CD4-positive, CD25-positive, alpha-beta regulatory T cell (primary cell): Measurements from ENCODE around the gene RAD18. TPM values are rescaled to one million over a fixed set of nuclear protein-coding genes. Genes with fewer than 3 reads are reported as not detected.

Experiments used
- ATAC-seq, 2 donors: fragments of 150-1000 bp; cut with Tn5 transposase; one replicate each; pipeline ENCODE4 v1.10.0; 2021; ENCODE audit warnings: low read depth in 2 of 2, moderate number of reproducible peaks in 2 of 2, moderate library complexity in 1 of 2
- DNase-seq, 3 donors: peaks; one replicate each; pipeline versions ENCODE4 v3.0.0 to v3.0.0-alpha.2; 2012 to 2022; ENCODE audit warnings: mixed read lengths in 1 of 3
- H3K27ac ChIP-seq: one replicate; pipeline ENCODE4 v1.7.0; 2013; ENCODE audit warnings: mild to moderate bottlenecking, low read length; ENCODE audit not compliant: insufficient read depth, poor library complexity, severe bottlenecking
- H3K27me3 ChIP-seq: one replicate; pipeline ENCODE4 v1.7.0; 2013; ENCODE audit warnings: low read length; ENCODE audit not compliant: control insufficient read depth, insufficient read depth
- H3K36me3 ChIP-seq: one replicate; pipeline ENCODE4 v1.7.0; 2013; ENCODE audit warnings: mild to moderate bottlenecking, low read length, moderate library complexity; ENCODE audit not compliant: control insufficient read depth, insufficient read depth
- H3K4me1 ChIP-seq: 2 replicates; pipeline ENCODE4 v1.7.0; 2013; ENCODE audit warnings: mild to moderate bottlenecking, low read length; ENCODE audit not compliant: insufficient read depth, control insufficient read depth, poor library complexity, severe bottlenecking
- H3K4me3 ChIP-seq: one replicate; pipeline ENCODE4 v1.7.0; 2013; ENCODE audit warnings: low read depth, mild to moderate bottlenecking, low read length, moderate library complexity
- H3K9me3 ChIP-seq, 2 experiments: 1 replicate in 1 of 2; 2 replicates in 1 of 2; pipeline ENCODE4 v1.7.0; 2013; ENCODE audit warnings: low read length in 2 of 2, mild to moderate bottlenecking in 1 of 2, moderate library complexity in 1 of 2; ENCODE audit not compliant: control insufficient read depth in 2 of 2
- H3K27ac Mint-ChIP-seq, 3 donors: one replicate each; pipeline ENCODE4 v1.8.0; 2020 to 2022; ENCODE audit warnings: mild to moderate bottlenecking in 3 of 3, mixed read lengths in 3 of 3, moderate library complexity in 2 of 3
- H3K27me3 Mint-ChIP-seq: one replicate; pipeline ENCODE4 v1.8.0; 2022; ENCODE audit warnings: mild to moderate bottlenecking, mixed read lengths
- H3K36me3 Mint-ChIP-seq: one replicate; pipeline ENCODE4 v1.8.0; 2020; ENCODE audit warnings: mixed read lengths
- H3K4me1 Mint-ChIP-seq, 4 donors: one replicate each; pipeline ENCODE4 v1.8.0; 2020 to 2022; ENCODE audit warnings: mixed read lengths in 4 of 4, mild to moderate bottlenecking in 1 of 4
- H3K4me3 Mint-ChIP-seq, 4 donors: one replicate each; pipeline ENCODE4 v1.8.0; 2020 to 2022; ENCODE audit warnings: mild to moderate bottlenecking in 4 of 4, mixed read lengths in 4 of 4, moderate library complexity in 3 of 4
- H3K9me3 Mint-ChIP-seq, 7 donors: one replicate each; pipeline ENCODE4 v1.8.0; 2020 to 2022; ENCODE audit warnings: mixed read lengths in 7 of 7, mild to moderate bottlenecking in 3 of 7, moderate library complexity in 2 of 7
- polyA plus RNA-seq, 4 donors: library from polyadenylated mRNA; unstranded; fragments of 300-500 nt; fragmentation: Illumina TruSeq; gene quantifications; one replicate each; pipeline ENCODE4 v1.2.3, GENCODE V29; 2021
- total RNA-seq: library from RNA; stranded (reverse); gene quantifications from one replicate; pipeline ENCODE4 v1.2.3, GENCODE V29; 2022

The RAD18 gene
- total and polyA plus RNA-seq, 5 donors from 2014 or later: 7.8 to 19.8 (median 11.2) TPM

GRCh38 chr3:8997151-8997550 is 33.9 kb upstream of the RAD18 start:
- no peak overlapping the region for H3K4me3 ChIP-seq
- Mint-ChIP-seq H3K27ac (no peak overlapping the region), H3K9me3 (no peaks in the 10 kb centered on the region), H3K36me3 (peaks cover 4% of the 10 kb centered on the region), H3K4me1 (no peaks in the 10 kb centered on the region), H3K4me3 (no peak overlapping the region), H3K27me3 (no peaks in the 10 kb centered on the region)
- ATAC-seq (no peak), DNase-seq (no peak)
- H3K9me3 ChIP-seq: no peaks in the 10 kb centered on the region
- no peaks in the 10 kb centered on the region for H3K27me3 ChIP-seq
- H3K27ac ChIP-seq: no peak overlapping the region
- H3K36me3 ChIP-seq: no peaks in the 10 kb centered on the region
- no peaks in the 10 kb centered on the region for H3K4me1 ChIP-seq

GRCh38 chr3:8996681-8997121 is 33.4 kb upstream of the RAD18 start:
- no peaks in the 10 kb centered on the region for H3K4me1 Mint-ChIP-seq
- no peak overlapping the region for H3K4me3 ChIP-seq
- no peaks in the 10 kb centered on the region for H3K27me3 Mint-ChIP-seq
- H3K36me3 ChIP-seq: no peaks in the 10 kb centered on the region
- H3K27ac Mint-ChIP-seq: no peak overlapping the region
- H3K9me3 Mint-ChIP-seq: no peaks in the 10 kb centered on the region
- no peak overlapping the region for H3K4me3 Mint-ChIP-seq
- no peaks in the 10 kb centered on the region for H3K4me1 ChIP-seq
- no peak for DNase-seq
- no peaks in the 10 kb centered on the region for H3K9me3 ChIP-seq
- H3K36me3 Mint-ChIP-seq: peaks cover 4% of the 10 kb centered on the region
- no peak for ATAC-seq
- no peak overlapping the region for H3K27ac ChIP-seq
- H3K27me3 ChIP-seq: no peaks in the 10 kb centered on the region

- DNase-seq: no peak
- H3K9me3 ChIP-seq: no peaks in the 10 kb centered on the region
- Mint-ChIP-seq H3K4me1 (no peaks in the 10 kb centered on the region), H3K9me3 (no peaks in the 10 kb centered on the region), H3K4me3 (no peak overlapping the region), H3K27me3 (no peaks in the 10 kb centered on the region), H3K36me3 (peaks cover 4% of the 10 kb centered on the region), H3K27ac (no peak overlapping the region)
- no peaks in the 10 kb centered on the region for H3K4me1 ChIP-seq
- H3K4me3 ChIP-seq: no peak overlapping the region
- no peaks in the 10 kb centered on the region for H3K27me3 ChIP-seq
- ATAC-seq: no peak
- no peaks in the 10 kb centered on the region for H3K36me3 ChIP-seq
- no peak overlapping the region for H3K27ac ChIP-seq
These were observed 32.9 kb upstream of the RAD18 start for GRCh38 chr3:8996216-8996615.

GRCh38 chr3:8994226-8994625 is 31.0 kb upstream of the RAD18 start:
- Mint-ChIP-seq H3K9me3 (no peaks in the 10 kb centered on the region), H3K27ac (no peak overlapping the region), H3K4me3 (no peak overlapping the region), H3K27me3 (no peaks in the 10 kb centered on the region), H3K4me1 (no peaks in the 10 kb centered on the region), H3K36me3 (peaks cover 4% of the 10 kb centered on the region)
- H3K4me3 ChIP-seq: no peak overlapping the region
- ATAC-seq (no peak), DNase-seq (no peak)
- no peaks in the 10 kb centered on the region for H3K4me1 ChIP-seq
- H3K9me3 ChIP-seq: no peaks in the 10 kb centered on the region
- no peaks in the 10 kb centered on the region for H3K36me3 ChIP-seq
- no peaks in the 10 kb centered on the region for H3K27me3 ChIP-seq
- no peak overlapping the region for H3K27ac ChIP-seq

GRCh38 chr3:8993331-8993730 is 30.1 kb upstream of the RAD18 start:
- Mint-ChIP-seq H3K27me3 (no peaks in the 10 kb centered on the region), H3K4me1 (no peaks in the 10 kb centered on the region), H3K27ac (no peak overlapping the region), H3K9me3 (no peaks in the 10 kb centered on the region), H3K36me3 (peaks cover 4% of the 10 kb centered on the region), H3K4me3 (no peak overlapping the region)
- ATAC-seq (no peak), DNase-seq (no peak)
- Histone ChIP-seq H3K4me1 (no peaks in the 10 kb centered on the region), H3K27me3 (no peaks in the 10 kb centered on the region), H3K9me3 (no peaks in the 10 kb centered on the region), H3K4me3 (no peak overlapping the region), H3K27ac (no peak overlapping the region), H3K36me3 (no peaks in the 10 kb centered on the region)

GRCh38 chr3:8992854-8993253 is 29.6 kb upstream of the RAD18 start:
- ATAC-seq: no peak

GRCh38 chr3:8992199-8992598 is 28.9 kb upstream of the RAD18 start:
- Mint-ChIP-seq H3K36me3 (no peaks in the 10 kb centered on the region), H3K4me1 (peaks cover 0 to 7% (median 2%) of the 10 kb centered on the region in 4 donors), H3K27ac (no peak overlapping the region), H3K27me3 (no peaks in the 10 kb centered on the region), H3K9me3 (no peaks in the 10 kb centered on the region), H3K4me3 (no peak overlapping the region)
- no peak for ATAC-seq
- H3K4me3 ChIP-seq: no peak overlapping the region
- no peaks in the 10 kb centered on the region for H3K36me3 ChIP-seq
- H3K4me1 ChIP-seq: peaks cover 6% of the 10 kb centered on the region
- DNase-seq: no peak
- no peaks in the 10 kb centered on the region for H3K27me3 ChIP-seq
- no peaks in the 10 kb centered on the region for H3K9me3 ChIP-seq
- no peak overlapping the region for H3K27ac ChIP-seq

More at GRCh38 chr3:8992854-8993253, 29.6 kb upstream of the RAD18 start:
- Histone ChIP-seq H3K4me1 (peaks cover 2% of the 10 kb centered on the region), H3K36me3 (no peaks in the 10 kb centered on the region), H3K27me3 (no peaks in the 10 kb centered on the region), H3K4me3 (no peak overlapping the region), H3K27ac (no peak overlapping the region), H3K9me3 (no peaks in the 10 kb centered on the region)
- H3K4me3 Mint-ChIP-seq: no peak overlapping the region
- peaks cover 0 to 3% (median 1%) of the 10 kb centered on the region in 4 donors for H3K4me1 Mint-ChIP-seq
- H3K36me3 Mint-ChIP-seq: no peaks in the 10 kb centered on the region
- no peak overlapping the region for H3K27ac Mint-ChIP-seq
- no peak for DNase-seq
- H3K9me3 Mint-ChIP-seq: no peaks in the 10 kb centered on the region
- H3K27me3 Mint-ChIP-seq: no peaks in the 10 kb centered on the region

GRCh38 chr3:8990266-8991215 is 27.3 kb upstream of the RAD18 start:
- Mint-ChIP-seq H3K9me3 (no peaks in the 10 kb centered on the region), H3K4me1 (peaks cover 0 to 7% (median 2%) of the 10 kb centered on the region in 4 donors), H3K27ac (no peak overlapping the region), H3K4me3 (no peak overlapping the region), H3K27me3 (no peaks in the 10 kb centered on the region), H3K36me3 (no peaks in the 10 kb centered on the region)
- H3K36me3 ChIP-seq: no peaks in the 10 kb centered on the region
- no peak for DNase-seq
- H3K27ac ChIP-seq: no peak overlapping the region
- no peak overlapping the region for H3K4me3 ChIP-seq
- no peak for ATAC-seq
- H3K4me1 ChIP-seq: peaks cover 6% of the 10 kb centered on the region
- no peaks in the 10 kb centered on the region for H3K9me3 ChIP-seq
- H3K27me3 ChIP-seq: no peaks in the 10 kb centered on the region
